ENCODE measurements around the gene ALDH18A1. TPM values are rescaled to one million over a fixed set of nuclear protein-coding genes. Genes with fewer than 3 reads are reported as not detected.

Gene ALDH18A1
- total RNA-seq, 1 donor from 2014 or later = 54.3 TPM

Other genes starting within 250 kb of the ALDH18A1 start
- gene SORBS1, start 95.3 kb downstream of the ALDH18A1 start, total RNA-seq = 74.8 TPM
- gene TCTN3, start 37.2 kb upstream of the ALDH18A1 start, total RNA-seq = 25.2 TPM
- 33.5 TPM for gene ENTPD1, start 99.5 kb upstream of the ALDH18A1 start, total RNA-seq